VCaP (cell line): ENCODE data around the gene ATG4A.

Source experiments
- H3K27ac ChIP-seq: fragments of 450-650 bp; 2 replicates; pipeline ENCODE4 v1.5.1; 2017
- CTCF ChIP-seq: fragments of 450-650 bp; conservative IDR thresholded peaks from 2 replicates; pipeline ENCODE4 v1.5.1; 2017; ENCODE audit warnings: mild to moderate bottlenecking, moderate library complexity

Gene ATG4A

DNA sequence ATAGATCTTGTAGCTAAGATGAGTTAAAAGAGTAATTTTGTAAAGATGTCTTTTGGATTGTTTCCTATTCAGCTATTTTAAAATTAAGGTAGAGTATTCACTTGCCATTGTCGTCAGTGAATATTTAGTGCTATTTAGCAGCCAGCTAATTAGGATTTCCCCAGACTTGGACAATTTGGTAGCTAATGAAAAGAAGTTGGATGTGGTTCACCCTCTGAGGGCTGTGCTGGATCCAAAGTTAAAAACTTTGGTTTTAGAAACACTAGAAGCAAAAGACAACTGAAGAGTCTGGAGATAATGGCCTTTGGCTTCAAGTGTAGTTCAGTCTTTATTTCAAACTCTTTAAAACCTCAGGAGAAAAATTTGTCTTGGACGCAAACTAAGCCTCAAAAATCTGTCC is 41.3 kb downstream of the ATG4A start:
- TF ChIP-seq CTCF, result no peak
- H3K27ac ChIP-seq, result no peak overlapping the region

DNA sequence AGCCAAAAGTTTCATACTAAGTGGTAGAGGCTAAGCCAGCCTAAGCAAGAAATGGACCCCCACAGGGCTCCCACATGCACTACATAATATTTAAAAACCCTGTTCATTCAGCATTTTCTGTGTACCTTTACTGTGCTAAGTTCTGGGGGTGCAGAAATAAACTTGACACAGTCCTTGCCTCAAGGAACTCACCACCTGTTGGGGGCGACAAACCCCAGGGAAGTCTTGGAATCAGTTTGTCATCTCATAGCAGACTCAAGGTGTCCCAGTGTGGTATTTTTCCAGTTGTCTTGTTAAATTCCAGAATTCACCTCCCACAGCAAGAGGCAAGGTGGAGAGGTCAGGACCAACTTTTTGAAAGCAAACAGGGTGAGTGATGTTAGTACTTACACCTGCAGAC is 43.1 kb downstream of the ATG4A start:
- H3K27ac ChIP-seq, result no peak overlapping the region
- no peak for TF ChIP-seq CTCF

GRCh38 chrX:108138814-108139702 is 47.5 kb downstream of the ATG4A start:
- no peak; the same call in 1 of the 2 replicates for TF ChIP-seq CTCF
- H3K27ac ChIP-seq, result no peak overlapping the region

DNA sequence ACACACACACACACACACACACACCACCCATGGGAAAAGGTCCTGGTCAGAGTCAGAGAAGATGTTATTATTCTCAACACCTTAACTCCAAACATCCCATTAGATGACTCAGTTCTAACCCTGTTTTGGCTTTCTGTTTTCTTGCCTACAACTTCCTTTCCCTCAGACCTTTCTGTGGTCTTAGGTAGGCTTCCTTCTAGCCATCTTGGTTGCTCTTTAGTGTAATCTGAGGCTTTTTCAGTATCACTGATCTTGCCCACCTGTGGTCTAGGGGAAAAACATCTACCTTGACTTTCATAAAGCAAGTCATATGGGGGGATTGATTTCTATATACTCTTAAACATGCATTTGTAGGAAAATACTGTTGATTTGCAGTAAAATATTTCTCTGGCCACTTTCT is 56.9 kb downstream of the ATG4A start:
- H3K27ac ChIP-seq, result no peak overlapping the region
- no peak for TF ChIP-seq CTCF

DNA sequence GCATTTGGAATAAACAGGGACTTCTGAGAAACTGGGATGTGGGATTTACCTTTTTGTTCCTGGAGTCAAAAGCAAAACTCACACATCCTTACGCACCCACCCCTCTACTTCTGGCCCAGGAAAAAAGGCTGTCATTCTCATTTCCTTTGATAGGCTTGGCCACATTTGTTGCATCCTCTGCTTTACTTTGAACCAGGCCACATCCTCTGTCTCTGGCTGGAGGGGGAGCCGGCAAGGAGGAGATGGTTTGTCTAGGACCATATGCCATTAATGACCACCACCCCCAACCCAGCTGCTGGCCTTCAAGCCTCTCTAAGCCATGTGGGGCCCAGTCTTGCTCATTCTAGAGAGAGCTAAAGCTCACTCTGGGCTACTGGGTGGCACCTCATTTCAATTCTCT is 64.5 kb downstream of the ATG4A start:
- TF ChIP-seq CTCF, result no peak
- peak overlapping the region; percentile 5; the same call in 1 of the 2 replicates for H3K27ac ChIP-seq

DNA sequence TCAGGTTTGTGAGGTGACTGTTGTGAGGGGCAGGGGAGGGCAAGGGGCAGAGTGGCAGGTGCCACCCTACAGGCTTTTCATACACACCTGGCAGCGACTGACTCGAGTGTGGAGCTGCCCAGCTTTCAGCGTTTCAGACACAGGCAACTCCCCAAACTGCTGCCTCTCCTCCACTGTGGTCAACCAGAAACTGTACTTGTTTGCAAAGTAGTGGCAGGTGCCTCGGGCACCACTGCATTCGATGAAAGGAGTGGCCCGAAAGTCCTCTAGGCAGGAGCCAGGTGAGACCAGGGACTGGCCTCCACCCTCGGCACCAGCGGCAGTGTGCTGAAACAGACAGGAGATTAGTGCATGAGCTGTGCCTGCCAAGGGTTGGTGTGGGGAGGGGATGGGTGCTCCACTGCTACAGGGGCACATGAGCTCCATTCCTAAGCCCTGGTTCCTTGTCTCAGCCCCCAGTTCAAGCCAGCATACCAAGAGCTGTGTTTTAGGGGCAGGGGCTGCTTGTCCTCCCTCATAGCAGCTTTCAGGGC is 65.4 kb downstream of the ATG4A start:
- H3K27ac ChIP-seq, result no peak overlapping the region
- no peak for TF ChIP-seq CTCF

GRCh38 chrX:108157628-108158027 is 66.0 kb downstream of the ATG4A start:
- no peak overlapping the region for H3K27ac ChIP-seq
- no peak for TF ChIP-seq CTCF
